Measurements from ENCODE around the gene MAPKAP1.

The MAPKAP1 gene

GRCh38 chr9:125485471-125486151 is 221.4 kb downstream of the MAPKAP1 start:
- no peak for DNase-seq (ENCODE audit: extremely low spot score)
- ChIA-PET POLR2A (no interaction called here), CTCF (interaction anchor here (0.6 kb wide), 1 partner anchor 44 kb away, joined by 3 read pairs; no protein-coding TSS in a partner anchor)
- TF ChIP-seq SP1 (IDR thresholded peaks at IDR 0.05) (no peak), FOXA1 (IDR thresholded peaks at IDR 0.05) (no peak), FOXM1 (IDR thresholded peaks at IDR 0.05; ENCODE audit: borderline replicate concordance) (no peak), SUZ12 (IDR thresholded peaks at IDR 0.05) (no peak), ARNT (IDR thresholded peaks at IDR 0.05) (no peak), L3MBTL2 (conservative IDR thresholded peaks at IDR 0.05) (no peak), HDGF (IDR thresholded peaks at IDR 0.05; ENCODE audit: borderline replicate concordance) (no peak), ELF4 (IDR thresholded peaks at IDR 0.05) (no peak), TARDBP (IDR thresholded peaks at IDR 0.05) (no peak), FOXK2 (IDR thresholded peaks at IDR 0.05) (no peak), ZNF384 (IDR thresholded peaks at IDR 0.05) (no peak)

DNA sequence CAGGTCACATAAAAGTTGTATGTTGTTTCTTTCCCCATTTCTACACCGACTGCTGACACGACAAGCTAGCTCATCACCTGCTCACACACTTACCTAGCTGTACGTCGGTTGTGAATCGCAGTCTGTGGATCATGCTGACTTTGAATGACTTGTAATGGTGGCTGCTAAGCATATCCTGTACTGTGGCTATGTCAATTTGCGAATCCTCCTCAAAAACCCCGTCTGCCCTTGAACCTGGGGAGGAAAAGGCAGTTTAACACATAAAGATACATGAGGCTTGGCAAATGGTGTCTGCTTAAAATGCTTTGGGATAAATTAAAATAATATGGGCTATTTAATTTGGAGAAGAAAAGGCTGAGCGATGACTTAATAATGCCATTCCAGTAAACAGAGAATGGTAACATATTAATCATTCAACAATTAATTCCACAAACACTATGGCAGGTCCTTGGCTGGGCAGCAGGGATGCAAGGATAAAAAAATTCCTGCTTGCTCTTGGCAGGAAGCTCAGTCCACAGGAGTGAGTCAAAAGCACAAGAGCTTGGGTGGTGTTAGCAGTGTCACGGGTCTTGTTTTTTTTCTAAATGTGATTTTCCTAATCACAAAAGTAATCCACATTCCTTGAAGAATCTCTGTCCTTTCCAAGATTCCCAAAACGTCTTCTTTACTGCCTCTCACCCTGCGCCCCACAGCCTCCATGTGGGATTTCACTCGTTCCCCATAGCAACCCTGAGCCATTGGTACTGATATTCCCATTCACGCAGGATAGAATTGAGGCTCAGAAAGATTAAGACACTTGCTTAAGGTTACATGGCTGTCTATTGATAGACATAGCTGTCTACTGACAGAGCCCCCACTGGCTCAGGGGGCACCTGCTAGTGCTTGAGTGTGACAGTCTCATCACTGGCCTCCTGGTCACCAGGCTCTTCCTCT is 222.4 kb downstream of the MAPKAP1 start:
- ChIA-PET POLR2A (no interaction called here), CTCF (no interaction called here)
- TF ChIP-seq, protein P1, sequence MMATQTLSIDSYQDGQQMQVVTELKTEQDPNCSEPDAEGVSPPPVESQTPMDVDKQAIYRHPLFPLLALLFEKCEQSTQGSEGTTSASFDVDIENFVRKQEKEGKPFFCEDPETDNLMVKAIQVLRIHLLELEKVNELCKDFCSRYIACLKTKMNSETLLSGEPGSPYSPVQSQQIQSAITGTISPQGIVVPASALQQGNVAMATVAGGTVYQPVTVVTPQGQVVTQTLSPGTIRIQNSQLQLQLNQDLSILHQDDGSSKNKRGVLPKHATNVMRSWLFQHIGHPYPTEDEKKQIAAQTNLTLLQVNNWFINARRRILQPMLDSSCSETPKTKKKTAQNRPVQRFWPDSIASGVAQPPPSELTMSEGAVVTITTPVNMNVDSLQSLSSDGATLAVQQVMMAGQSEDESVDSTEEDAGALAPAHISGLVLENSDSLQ (IDR thresholded peaks at IDR 0.05): no peak
- TF ChIP-seq ARNT (IDR thresholded peaks at IDR 0.05) (no peak), BHLHE40 (IDR thresholded peaks at IDR 0.05; ENCODE audit: borderline replicate concordance) (no peak), NFRKB (IDR thresholded peaks at IDR 0.05) (no peak), FOXK2 (IDR thresholded peaks at IDR 0.05) (no peak), CTBP1 (IDR thresholded peaks at IDR 0.05; ENCODE audit: borderline replicate concordance) (no peak), ELF4 (IDR thresholded peaks at IDR 0.05) (no peak), TARDBP (IDR thresholded peaks at IDR 0.05) (no peak), FOXM1 (IDR thresholded peaks at IDR 0.05; ENCODE audit: borderline replicate concordance) (no peak), LEF1 (IDR thresholded peaks at IDR 0.05; ENCODE audit: borderline replicate concordance) (no peak), SP1 (IDR thresholded peaks at IDR 0.05) (no peak), L3MBTL2 (conservative IDR thresholded peaks at IDR 0.05) (no peak), ZNF384 (IDR thresholded peaks at IDR 0.05) (no peak), HDGF (IDR thresholded peaks at IDR 0.05; ENCODE audit: borderline replicate concordance) (no peak), FOXA1 (IDR thresholded peaks at IDR 0.05) (no peak)
- no peak for DNase-seq (ENCODE audit: extremely low spot score)

DNA sequence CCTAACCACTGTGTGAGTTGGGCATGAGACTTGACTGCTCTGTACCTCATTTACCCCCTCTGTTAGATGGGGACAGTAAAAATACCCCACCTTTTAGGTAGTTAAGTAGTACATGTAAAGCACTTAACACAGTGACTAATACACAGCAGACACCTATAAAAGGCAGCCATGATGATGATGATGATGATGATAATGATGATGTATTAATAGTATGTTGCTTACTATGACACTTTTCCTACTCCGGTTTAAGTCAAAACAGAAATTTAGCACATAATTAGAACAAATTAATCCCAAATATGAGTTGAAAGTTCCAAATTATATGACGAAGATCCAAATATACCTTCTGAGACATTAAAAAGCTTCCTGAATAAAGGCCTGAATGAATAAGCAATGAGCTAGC is 223.3 kb downstream of the MAPKAP1 start:
- CTCF ChIA-PET: no interaction called here
- TF ChIP-seq L3MBTL2 (conservative IDR thresholded peaks at IDR 0.05) (no peak), CTBP1 (IDR thresholded peaks at IDR 0.05; ENCODE audit: borderline replicate concordance) (no peak), FOXK2 (IDR thresholded peaks at IDR 0.05) (no peak), HDGF (IDR thresholded peaks at IDR 0.05; ENCODE audit: borderline replicate concordance) (no peak), NFRKB (IDR thresholded peaks at IDR 0.05) (no peak), ZNF384 (IDR thresholded peaks at IDR 0.05) (no peak), FOXA1 (IDR thresholded peaks at IDR 0.05) (no peak), BHLHE40 (IDR thresholded peaks at IDR 0.05; ENCODE audit: borderline replicate concordance) (no peak), SUZ12 (IDR thresholded peaks at IDR 0.05) (no peak), ARNT (IDR thresholded peaks at IDR 0.05) (no peak), FOXM1 (IDR thresholded peaks at IDR 0.05; ENCODE audit: borderline replicate concordance) (no peak), LEF1 (IDR thresholded peaks at IDR 0.05; ENCODE audit: borderline replicate concordance) (no peak), SP1 (IDR thresholded peaks at IDR 0.05) (no peak)
- TF ChIP-seq, protein P1 (IDR thresholded peaks at IDR 0.05): no peak
- POLR2A ChIA-PET: no interaction called here
- no peak for DNase-seq (ENCODE audit: extremely low spot score)

GRCh38 chr9:125479846-125480615 is 227.0 kb downstream of the MAPKAP1 start:
- no peak for DNase-seq (ENCODE audit: extremely low spot score)
- CTCF ChIA-PET: no interaction called here
- POLR2A ChIA-PET: no interaction called here
- TF ChIP-seq ARNT (IDR thresholded peaks at IDR 0.05): no peak
- no peak for TF ChIP-seq LEF1 (IDR thresholded peaks at IDR 0.05; ENCODE audit: borderline replicate concordance)
- TF ChIP-seq NFRKB (IDR thresholded peaks at IDR 0.05): no peak
- TF ChIP-seq CTBP1 (IDR thresholded peaks at IDR 0.05; ENCODE audit: borderline replicate concordance): no peak
- TF ChIP-seq, protein P1 (IDR thresholded peaks at IDR 0.05): no peak
- TF ChIP-seq SUZ12 (IDR thresholded peaks at IDR 0.05): no peak
- no peak for TF ChIP-seq FOXM1 (IDR thresholded peaks at IDR 0.05; ENCODE audit: borderline replicate concordance)
- no peak for TF ChIP-seq BHLHE40 (IDR thresholded peaks at IDR 0.05; ENCODE audit: borderline replicate concordance)
- no peak for TF ChIP-seq ELF4 (IDR thresholded peaks at IDR 0.05)
- TF ChIP-seq L3MBTL2 (conservative IDR thresholded peaks at IDR 0.05): no peak
- no peak for TF ChIP-seq FOXA1 (IDR thresholded peaks at IDR 0.05)
- no peak for TF ChIP-seq FOXK2 (IDR thresholded peaks at IDR 0.05)
- TF ChIP-seq SP1 (IDR thresholded peaks at IDR 0.05): no peak
- TF ChIP-seq TARDBP (IDR thresholded peaks at IDR 0.05): no peak
- TF ChIP-seq HDGF (IDR thresholded peaks at IDR 0.05; ENCODE audit: borderline replicate concordance): no peak
- no peak for TF ChIP-seq ZNF384 (IDR thresholded peaks at IDR 0.05)

DNA sequence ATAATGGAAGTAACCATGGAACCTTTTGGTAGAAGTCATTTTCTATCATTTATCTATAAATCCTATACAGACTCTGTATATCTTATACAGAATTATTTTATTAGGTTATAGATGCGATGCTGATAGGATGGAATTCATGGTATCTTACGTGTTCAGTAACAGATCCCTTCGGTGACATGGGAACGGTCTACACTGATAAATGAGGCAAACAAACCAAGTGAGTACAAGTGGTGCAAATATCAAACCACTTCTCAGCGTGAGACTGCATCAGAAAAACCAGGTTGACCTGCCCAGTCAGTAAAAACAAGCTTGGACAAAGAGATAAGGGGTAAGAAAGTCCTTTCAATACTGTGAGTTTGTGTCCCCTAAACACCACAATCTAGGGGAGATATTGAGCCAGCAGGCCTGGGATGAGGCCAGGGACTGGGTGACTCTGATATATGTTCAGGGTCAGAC is 229.9 kb downstream of the MAPKAP1 start:
- no peak for TF ChIP-seq SP1 (IDR thresholded peaks at IDR 0.05)
- no peak for TF ChIP-seq ZNF384 (IDR thresholded peaks at IDR 0.05)
- no peak for TF ChIP-seq FOXM1 (IDR thresholded peaks at IDR 0.05; ENCODE audit: borderline replicate concordance)
- no peak for TF ChIP-seq TARDBP (IDR thresholded peaks at IDR 0.05)
- TF ChIP-seq L3MBTL2 (conservative IDR thresholded peaks at IDR 0.05): no peak
- no peak for TF ChIP-seq HDGF (IDR thresholded peaks at IDR 0.05; ENCODE audit: borderline replicate concordance)
- TF ChIP-seq ELF4 (IDR thresholded peaks at IDR 0.05): no peak
- no peak for TF ChIP-seq FOXA1 (IDR thresholded peaks at IDR 0.05)
- no peak for TF ChIP-seq LEF1 (IDR thresholded peaks at IDR 0.05; ENCODE audit: borderline replicate concordance)
- ChIA-PET CTCF (no interaction called here), POLR2A (no interaction called here)
- DNase-seq (ENCODE audit: extremely low spot score): no peak

Measured in HEK293T (cell line).